ENCODE results near the gene NLRP10.

Gene NLRP10

GRCh38 chr11:7974668-7975067 lies 9.4 kb upstream of the NLRP10 start:
- no peak for DNase-seq (ENCODE audit: low spot score)

DNA sequence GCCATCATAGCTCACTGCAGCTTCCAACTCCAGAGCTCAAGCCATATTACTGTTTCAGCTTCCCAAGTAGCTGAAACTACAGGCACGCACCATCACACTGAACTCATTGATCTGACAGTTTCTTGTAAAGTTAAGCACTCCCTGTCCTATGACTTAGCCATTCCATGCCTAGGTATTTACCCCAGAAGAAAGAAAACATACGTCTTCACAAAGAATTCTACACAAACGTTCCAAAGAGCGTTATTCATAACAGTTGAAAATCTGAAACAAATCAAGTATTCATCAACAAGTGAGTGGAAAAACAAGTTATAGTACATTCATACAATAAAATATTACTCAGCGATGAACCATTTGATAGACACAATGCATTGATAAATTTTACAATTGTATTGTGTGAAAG lies 7.8 kb upstream of the NLRP10 start:
- DNase-seq (ENCODE audit: low spot score): no peak

- no peak for DNase-seq (ENCODE audit: low spot score)
Observed at GRCh38 chr11:7971846-7972245, 6.6 kb upstream of the NLRP10 start.

GRCh38 chr11:7969756-7970646 lies 4.8 kb upstream of the NLRP10 start:
- no peak for DNase-seq (ENCODE audit: low spot score)

GRCh38 chr11:7968686-7969085 lies 3.4 kb upstream of the NLRP10 start:
- no peak for DNase-seq (ENCODE audit: low spot score)

DNA sequence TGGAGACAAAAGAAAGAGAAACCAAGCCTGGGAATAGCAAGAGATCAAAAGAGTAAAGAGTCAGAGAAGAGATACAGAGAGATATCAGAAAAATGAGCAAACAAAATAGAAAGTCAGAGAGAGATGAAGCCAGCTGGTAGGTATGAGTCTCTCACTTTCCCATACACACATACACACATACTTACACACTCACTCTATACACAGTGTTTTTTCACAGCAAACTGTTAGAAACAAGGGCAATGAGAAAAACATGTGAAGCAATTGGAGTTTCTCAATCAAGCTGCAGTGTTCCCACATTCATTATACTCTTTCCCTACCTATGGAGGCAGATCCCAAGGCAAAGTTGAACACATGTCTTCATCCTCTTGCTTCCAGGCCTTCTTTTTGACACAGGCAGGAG lies 2.6 kb upstream of the NLRP10 start:
- DNase-seq (ENCODE audit: low spot score): no peak

DNA sequence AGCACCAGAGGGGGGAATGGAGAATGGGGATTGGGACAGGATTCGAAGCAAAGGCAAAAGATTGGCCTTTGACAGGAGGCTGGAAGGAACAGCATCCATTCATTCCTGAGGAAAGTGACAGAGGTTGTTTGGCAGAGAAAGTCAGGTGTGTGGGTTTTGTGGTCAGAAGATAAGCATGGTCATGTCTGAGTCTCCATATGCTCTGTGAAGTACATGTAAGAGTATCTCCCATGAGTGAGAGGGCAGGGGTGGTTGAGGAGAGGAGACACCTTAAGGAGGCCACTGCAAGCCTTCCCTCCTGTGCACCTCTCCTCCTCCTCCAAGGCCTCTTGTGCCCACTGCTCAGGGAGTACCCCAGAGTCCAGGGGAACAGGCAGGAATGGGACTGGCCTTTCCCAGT lies 1.9 kb upstream of the NLRP10 start:
- DNase-seq (ENCODE audit: low spot score): no peak

DNA sequence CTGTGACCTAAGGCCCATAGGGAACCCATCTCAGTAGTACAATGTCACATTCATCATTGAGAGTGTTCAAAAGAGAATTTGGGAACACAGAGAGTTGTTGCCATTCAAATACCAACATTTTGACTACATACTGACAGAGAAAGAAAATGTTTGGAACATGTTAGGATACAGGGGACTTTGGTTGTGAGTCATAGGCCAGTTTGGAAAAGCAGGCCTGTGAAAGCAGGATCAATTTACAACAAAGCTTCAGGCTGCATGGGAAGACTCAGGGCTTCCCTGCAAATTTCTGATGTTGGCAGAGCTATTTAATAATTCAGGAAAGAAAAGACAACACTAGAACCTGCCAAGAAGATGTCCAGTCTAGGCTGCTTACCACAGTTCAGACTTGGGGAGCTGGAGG lies 374 bp downstream of the NLRP10 start:
- no peak for DNase-seq (ENCODE audit: low spot score)

GRCh38 chr11:7964261-7964660 lies 986 bp downstream of the NLRP10 start:
- no peak for DNase-seq (ENCODE audit: low spot score)

DNA sequence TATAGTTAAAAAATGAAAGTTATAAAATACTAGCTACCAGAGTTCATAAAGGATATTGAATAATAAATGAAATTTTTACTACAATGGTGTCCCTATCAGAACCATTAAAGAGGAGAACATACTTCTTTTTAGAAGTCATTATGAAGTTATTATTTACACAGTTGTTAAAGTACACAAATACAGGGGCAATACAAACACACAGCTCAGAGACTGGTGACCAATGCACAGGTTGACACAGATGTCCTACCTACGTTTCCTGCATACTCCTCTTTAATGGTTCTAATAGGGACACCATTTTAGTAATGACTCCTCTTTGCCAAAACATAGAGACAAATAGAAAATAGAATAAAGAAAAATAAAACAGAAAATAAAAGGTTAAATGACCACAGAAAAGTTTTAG lies 10.1 kb downstream of the NLRP10 start:
- DNase-seq (ENCODE audit: low spot score): no peak

GRCh38 chr11:7949934-7950333 lies 15.3 kb downstream of the NLRP10 start:
- no peak for DNase-seq (ENCODE audit: low spot score)

- no peak for DNase-seq (ENCODE audit: low spot score)
Observed at GRCh38 chr11:7944123-7944522, 21.1 kb downstream of the NLRP10 start.

GRCh38 chr11:7941608-7942007 lies 23.6 kb downstream of the NLRP10 start, which contains the start of gene OR10A3:
Gene OR10A3 (minus strand): TSS chr11:7941708. CDS start chr11:7939520, 2,188 bp downstream.
- DNase-seq (ENCODE audit: low spot score): no peak

DNA sequence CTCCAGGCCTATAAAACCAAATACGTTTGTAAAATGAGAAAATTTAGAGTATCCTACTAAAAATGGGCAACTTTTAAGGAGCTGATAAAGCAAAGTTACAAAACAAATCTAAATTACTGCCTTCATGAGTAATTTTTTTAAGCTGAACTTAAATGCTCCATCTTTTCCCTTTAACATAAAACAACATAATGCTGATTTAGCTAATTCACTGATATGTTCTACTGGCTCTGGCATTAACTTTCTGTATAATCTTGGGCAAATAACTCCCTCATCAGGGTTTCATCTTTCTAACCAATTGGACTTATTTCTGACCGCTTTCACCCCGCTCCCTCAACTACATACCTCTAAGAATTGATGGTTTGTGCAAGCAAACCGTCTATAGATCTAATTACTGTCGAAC lies 24.1 kb downstream of the NLRP10 start:
- DNase-seq (ENCODE audit: low spot score): no peak

GRCh38 chr11:7936615-7937014 lies 28.6 kb downstream of the NLRP10 start:
- no peak for DNase-seq (ENCODE audit: low spot score)

GRCh38 chr11:7931168-7931567 lies 34.1 kb downstream of the NLRP10 start, which contains the start of gene OR10A6:
Gene OR10A6 (minus strand): TSS chr11:7931268. CDS start chr11:7928662, 2,606 bp downstream.
- no peak for DNase-seq (ENCODE audit: low spot score)

DNA sequence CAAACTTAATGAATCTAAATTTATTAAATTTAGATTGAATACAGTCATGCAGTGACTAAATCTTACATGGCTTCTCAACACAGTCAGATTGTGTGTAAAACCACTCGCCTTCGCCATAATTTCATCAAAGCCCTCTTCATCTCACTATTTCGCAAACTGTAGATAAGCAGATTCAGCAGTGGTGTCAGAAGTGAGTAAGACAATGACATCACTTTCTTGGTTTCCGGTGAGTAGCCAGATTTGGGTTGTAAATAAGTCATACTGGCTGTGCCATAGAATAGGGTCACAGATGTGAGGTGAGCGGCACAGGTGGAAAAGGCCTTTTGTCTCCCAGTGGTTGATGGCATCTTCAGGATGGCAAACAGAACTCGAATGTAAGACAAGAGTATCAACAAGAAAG lies 37.6 kb downstream of the NLRP10 start:
- no peak for DNase-seq (ENCODE audit: low spot score)

DNA sequence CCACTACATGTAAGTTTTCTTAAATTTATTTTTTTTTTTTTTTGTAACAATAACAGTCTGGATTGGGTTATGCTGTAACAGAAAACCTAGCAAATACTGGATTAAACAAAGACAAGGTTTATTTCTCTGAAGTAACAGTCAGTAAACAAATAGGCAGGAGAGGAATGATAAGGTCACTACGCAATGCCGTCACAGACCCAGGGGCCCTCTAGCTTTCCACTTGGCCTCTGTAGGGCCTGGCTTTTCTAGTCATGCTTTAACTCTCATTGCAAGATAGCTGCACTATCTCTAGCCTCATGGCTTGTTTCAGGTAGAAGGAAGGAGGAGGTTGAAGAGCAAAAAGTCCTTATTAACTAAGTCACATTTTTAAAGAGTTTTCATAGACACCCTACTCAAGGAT lies 40.7 kb downstream of the NLRP10 start:
- DNase-seq (ENCODE audit: low spot score): no peak

- no peak for DNase-seq (ENCODE audit: low spot score)
Observed at GRCh38 chr11:7918141-7918540, 47.1 kb downstream of the NLRP10 start.
